ENCODE results near the gene MSANTD1. TPM values are rescaled to one million over a fixed set of nuclear protein-coding genes. Genes with fewer than 3 reads are reported as not detected.

MSANTD1 gene
- total and polyA plus RNA-seq, 10 of the 15 experiments (the other 5 are each of a cell fraction or from before 2014, with no cell fraction given), result 0.07 to 0.87 (median 0.22) TPM; not detected in 2

- Histone ChIP-seq H3K27ac (ENCODE audit: control insufficient read depth, insufficient read depth) (no peak overlapping the region), H3K36me3 (ENCODE audit: control insufficient read depth in 2 of 2, insufficient read depth in 2 of 2, low read length in 1 of 2) (no peaks in the 10 kb centered on the region), H3K4me1 (ENCODE audit: control insufficient read depth, insufficient read depth, low read length) (no peaks in the 10 kb centered on the region), H3K9me3 (replicated peaks; ENCODE audit: control insufficient read depth, insufficient read depth, low read length) (no peaks in the 10 kb centered on the region), H3K79me2 (ENCODE audit: control insufficient read depth, insufficient read depth, low read length) (no peaks in the 10 kb centered on the region), H4K20me1 (ENCODE audit: control insufficient read depth, insufficient read depth) (no peaks in the 10 kb centered on the region), H3K4me3 (no peak overlapping the region), H2AFZ (ENCODE audit: control insufficient read depth, low read depth, low read length) (no peak overlapping the region), H3K27me3 (replicated peaks in 1 of 2; ENCODE audit: control insufficient read depth in 2 of 2, insufficient read depth in 2 of 2, low read length in 1 of 2) (no peaks in the 10 kb centered on the region), H3K4me2 (ENCODE audit: control insufficient read depth, insufficient read depth) (no peak overlapping the region), H3K9ac (ENCODE audit: control insufficient read depth, insufficient read depth, low read length) (no peak overlapping the region)
- TF ChIP-seq, protein P1, sequence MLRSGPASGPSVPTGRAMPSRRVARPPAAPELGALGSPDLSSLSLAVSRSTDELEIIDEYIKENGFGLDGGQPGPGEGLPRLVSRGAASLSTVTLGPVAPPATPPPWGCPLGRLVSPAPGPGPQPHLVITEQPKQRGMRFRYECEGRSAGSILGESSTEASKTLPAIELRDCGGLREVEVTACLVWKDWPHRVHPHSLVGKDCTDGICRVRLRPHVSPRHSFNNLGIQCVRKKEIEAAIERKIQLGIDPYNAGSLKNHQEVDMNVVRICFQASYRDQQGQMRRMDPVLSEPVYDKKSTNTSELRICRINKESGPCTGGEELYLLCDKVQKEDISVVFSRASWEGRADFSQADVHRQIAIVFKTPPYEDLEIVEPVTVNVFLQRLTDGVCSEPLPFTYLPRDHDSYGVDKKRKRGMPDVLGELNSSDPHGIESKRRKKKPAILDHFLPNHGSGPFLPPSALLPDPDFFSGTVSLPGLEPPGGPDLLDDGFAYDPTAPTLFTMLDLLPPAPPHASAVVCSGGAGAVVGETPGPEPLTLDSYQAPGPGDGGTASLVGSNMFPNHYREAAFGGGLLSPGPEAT (IDR thresholded peaks at IDR 0.05; ENCODE audit: low read depth), result no peak
- TF ChIP-seq CBFB (IDR thresholded peaks at IDR 0.05; ENCODE audit: low read depth), result no peak
- TF ChIP-seq TCF12 (IDR thresholded peaks at IDR 0.05; ENCODE audit: low read depth, low read length), result no peak
- TF ChIP-seq CREM (IDR thresholded peaks at IDR 0.05; ENCODE audit: low read depth), result no peak
- no peak for TF ChIP-seq YBX1 (IDR thresholded peaks at IDR 0.05)
- no peak for TF ChIP-seq MTA3 (IDR thresholded peaks at IDR 0.05; ENCODE audit: borderline replicate concordance, low read length)
- no peak for TF ChIP-seq GATAD2B (conservative IDR thresholded peaks at IDR 0.05; ENCODE audit: low read depth)
- TF ChIP-seq, protein P2, sequence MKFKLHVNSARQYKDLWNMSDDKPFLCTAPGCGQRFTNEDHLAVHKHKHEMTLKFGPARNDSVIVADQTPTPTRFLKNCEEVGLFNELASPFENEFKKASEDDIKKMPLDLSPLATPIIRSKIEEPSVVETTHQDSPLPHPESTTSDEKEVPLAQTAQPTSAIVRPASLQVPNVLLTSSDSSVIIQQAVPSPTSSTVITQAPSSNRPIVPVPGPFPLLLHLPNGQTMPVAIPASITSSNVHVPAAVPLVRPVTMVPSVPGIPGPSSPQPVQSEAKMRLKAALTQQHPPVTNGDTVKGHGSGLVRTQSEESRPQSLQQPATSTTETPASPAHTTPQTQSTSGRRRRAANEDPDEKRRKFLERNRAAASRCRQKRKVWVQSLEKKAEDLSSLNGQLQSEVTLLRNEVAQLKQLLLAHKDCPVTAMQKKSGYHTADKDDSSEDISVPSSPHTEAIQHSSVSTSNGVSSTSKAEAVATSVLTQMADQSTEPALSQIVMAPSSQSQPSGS (IDR thresholded peaks at IDR 0.05; ENCODE audit: low read length), result no peak
- no peak for TF ChIP-seq JUND (IDR thresholded peaks at IDR 0.05; ENCODE audit: low read depth, low read length)
- no peak for TF ChIP-seq BHLHE40 (IDR thresholded peaks at IDR 0.05; ENCODE audit: borderline replicate concordance in 1 of 2, low read depth in 2 of 2, low read length in 1 of 2)
- TF ChIP-seq SMARCA5 (IDR thresholded peaks at IDR 0.05), result no peak
- in situ Hi-C loops (cut with MboI) (no loop called here), intact Hi-C loops (cut with micrococcal nuclease; ENCODE audit: unreplicated experiment) (no loop called here)
- DNase-seq (ENCODE audit: low read depth, low spot score), result no peak
- ChIA-PET RAD21 (ENCODE audit: unreplicated experiment) (no interaction called here), CTCF (no interaction called here), POLR2A (no interaction called here), SMC1A (ENCODE audit: uncharacterized antibody, unreplicated experiment) (no interaction called here)
- no peak for FAIRE-seq
- BruUV-seq (replicated peaks), result no TSS peak
- ATAC-seq, result no peak
- 90% methylated on average over 14 of the region's 14 CpGs for WGBS (ENCODE audit: insufficient coverage, insufficient replicate concordance, low lambda C conversion rate, missing lambda C conversion rate)
These were observed 1.5 kb downstream of the MSANTD1 start for GRCh38 chr4:3250438-3250955.
